Measurements from ENCODE around the gene DFFB. TPM values are rescaled to one million over a fixed set of nuclear protein-coding genes. Genes with fewer than 3 reads are reported as not detected.
A peak's percentile ranks its signal among the peaks of the same experiment; 100 is the strongest.

Gene DFFB
- total RNA-seq, 1 donor from 2014 or later = 11.3 TPM

- Mint-ChIP-seq H3K27me3 (ENCODE audit: low read depth) (peaks cover 36% of the 10 kb centered on the region), H3K27ac (ENCODE audit: unreplicated experiment) (peak overlapping the region; percentile 7), H3K4me3 (no peak overlapping the region), H3K4me1 (peaks cover 11% of the 10 kb centered on the region), H3K9me3 (peaks cover 8% of the 10 kb centered on the region), H3K36me3 (ENCODE audit: low read depth) (no peaks in the 10 kb centered on the region)
- no peak for TF ChIP-seq CTCF (conservative IDR thresholded peaks at IDR 0.05)
- DNase-seq (ENCODE audit: low read depth, low spot score) = no peak
Observed at GRCh38 chr1:3930301-3931006, 73.2 kb downstream of the DFFB start.

GRCh38 chr1:3931007-3931912, 74.0 kb downstream of the DFFB start:
- peaks cover 9% of the 10 kb centered on the region for H3K9me3 Mint-ChIP-seq
- TF ChIP-seq CTCF (conservative IDR thresholded peaks at IDR 0.05) = no peak
- DNase-seq (ENCODE audit: low read depth, low spot score) = no peak
- no peaks in the 10 kb centered on the region for H3K36me3 Mint-ChIP-seq (ENCODE audit: low read depth)
- peaks cover 35% of the 10 kb centered on the region for H3K27me3 Mint-ChIP-seq (ENCODE audit: low read depth)
- no peak overlapping the region for H3K27ac Mint-ChIP-seq (ENCODE audit: unreplicated experiment)
- H3K4me1 Mint-ChIP-seq = peaks cover 11% of the 10 kb centered on the region
- H3K4me3 Mint-ChIP-seq = no peak overlapping the region

- TF ChIP-seq CTCF (conservative IDR thresholded peaks at IDR 0.05) = no peak
- Mint-ChIP-seq H3K27ac (ENCODE audit: unreplicated experiment) (no peak overlapping the region), H3K27me3 (ENCODE audit: low read depth) (peaks cover 33% of the 10 kb centered on the region), H3K4me3 (no peak overlapping the region), H3K36me3 (ENCODE audit: low read depth) (no peaks in the 10 kb centered on the region), H3K4me1 (peaks cover 11% of the 10 kb centered on the region), H3K9me3 (peaks cover 12% of the 10 kb centered on the region)
- DNase-seq (ENCODE audit: low read depth, low spot score) = no peak
Observed at GRCh38 chr1:3932156-3932919, 75.1 kb downstream of the DFFB start.

Other genes starting within 250 kb of the DFFB start
- gene MEGF6, start 246.0 kb upstream of the DFFB start, total RNA-seq = 36.7 and 38.8 TPM in 2 replicates
- gene TPRG1L, start 232.5 kb upstream of the DFFB start, total RNA-seq = 14.5 and 14.9 TPM in 2 replicates
- 26.0 and 28.9 TPM in 2 replicates for gene WRAP73, start 207.4 kb upstream of the DFFB start, total RNA-seq
- 1.5 and 2.1 TPM in 2 replicates for gene TP73, start 205.0 kb upstream of the DFFB start, total RNA-seq
- gene CCDC27, start 105.0 kb upstream of the DFFB start, total RNA-seq = not detected in 2 replicates
- 3.8 and 4.7 TPM in 2 replicates for gene SMIM1, start 84.7 kb upstream of the DFFB start, total RNA-seq
- gene LRRC47, start 61.0 kb upstream of the DFFB start, total RNA-seq = 57.9 and 59.6 TPM in 2 replicates
- 36.2 and 37.3 TPM in 2 replicates for gene CEP104, start 265 bp upstream of the DFFB start, total RNA-seq
- gene C1orf174, start 42.8 kb downstream of the DFFB start, total RNA-seq = 36.8 and 39.6 TPM in 2 replicates

Measured in neural crest cell (in vitro differentiated cells).